Measurements from ENCODE around the gene C2CD2. TPM values are rescaled to one million over a fixed set of nuclear protein-coding genes. Genes with fewer than 3 reads are reported as not detected.

Gene C2CD2
- total and polyA plus RNA-seq, 10 of the 15 experiments (the other 5 are each of a cell fraction or from before 2014, with no cell fraction given) = 2.2 to 30.9 (median 9.9) TPM

- Histone ChIP-seq H3K27ac (ENCODE audit: control insufficient read depth, insufficient read depth) (no peak overlapping the region), H4K20me1 (ENCODE audit: control insufficient read depth, insufficient read depth) (no peaks in the 10 kb centered on the region), H3K9me3 (replicated peaks; ENCODE audit: control insufficient read depth, insufficient read depth, low read length) (no peaks in the 10 kb centered on the region), H3K4me2 (ENCODE audit: control insufficient read depth, insufficient read depth) (no peak overlapping the region), H3K9ac (ENCODE audit: control insufficient read depth, insufficient read depth, low read length) (no peak overlapping the region), H2AFZ (ENCODE audit: control insufficient read depth, low read depth, low read length) (no peak overlapping the region), H3K79me2 (ENCODE audit: control insufficient read depth, insufficient read depth, low read length) (peaks cover 12% of the 10 kb centered on the region), H3K4me1 (ENCODE audit: control insufficient read depth, insufficient read depth, low read length) (no peaks in the 10 kb centered on the region), H3K36me3 (ENCODE audit: control insufficient read depth in 2 of 2, insufficient read depth in 2 of 2, low read length in 1 of 2) (peaks cover 0 to 4% of the 10 kb centered on the region in 2 experiments), H3K27me3 (replicated peaks in 1 of 2; ENCODE audit: control insufficient read depth in 2 of 2, insufficient read depth in 2 of 2, low read length in 1 of 2) (no peaks in the 10 kb centered on the region), H3K4me3 (no peak overlapping the region)
- FAIRE-seq = no peak
- ChIA-PET CTCF (no interaction called here), RAD21 (ENCODE audit: unreplicated experiment) (no interaction called here), SMC1A (ENCODE audit: uncharacterized antibody, unreplicated experiment) (interaction anchor here (0.7 kb wide), 1 partner anchor 17 kb away, joined by 3 read pairs; no protein-coding TSS in a partner anchor), POLR2A (interaction anchor here (0.7 kb wide), 1 partner anchor 10 kb away, joined by 3 read pairs; no protein-coding TSS in a partner anchor)
- intact Hi-C loops (cut with micrococcal nuclease; ENCODE audit: unreplicated experiment) = no loop called here
- in situ Hi-C loops (cut with MboI) = no loop called here
- BruUV-seq (replicated peaks) = no TSS peak
- ATAC-seq = no peak
- 90% methylated on average over 12 of the region's 12 CpGs for WGBS (ENCODE audit: insufficient coverage, insufficient replicate concordance, low lambda C conversion rate, missing lambda C conversion rate)
- no peak for DNase-seq (ENCODE audit: low read depth, low spot score)
- TF ChIP-seq ZNF592 (IDR thresholded peaks at IDR 0.05) (no peak), RB1 (IDR thresholded peaks at IDR 0.05; ENCODE audit: borderline replicate concordance) (no peak), MYC (IDR thresholded peaks at IDR 0.05; ENCODE audit: insufficient read depth, insufficient read length, insufficient replicate concordance, low read length, severe bottlenecking) (no peak), TBL1XR1 (IDR thresholded peaks at IDR 0.05; ENCODE audit: low read depth, low read length) (no peak), ASH2L (IDR thresholded peaks at IDR 0.05; ENCODE audit: borderline replicate concordance, low read depth) (no peak), BMI1 (IDR thresholded peaks at IDR 0.05; ENCODE audit: borderline replicate concordance) (no peak), TCF7 (IDR thresholded peaks at IDR 0.05; ENCODE audit: borderline replicate concordance) (no peak), ZBTB4 (CRISPR knock-in tag; IDR thresholded peaks at IDR 0.05) (no peak), NRF1 (conservative IDR thresholded peaks at IDR 0.05; ENCODE audit: low read depth, low read length) (no peak), POU2F2 (IDR thresholded peaks at IDR 0.05; ENCODE audit: borderline replicate concordance, low read depth, low read length) (no peak), GABPA (IDR thresholded peaks at IDR 0.05; ENCODE audit: low read depth) (no peak), SIX5 (IDR thresholded peaks at IDR 0.05; ENCODE audit: low read depth, low read length, severe bottlenecking) (no peak)
- TF ChIP-seq, protein P1, sequence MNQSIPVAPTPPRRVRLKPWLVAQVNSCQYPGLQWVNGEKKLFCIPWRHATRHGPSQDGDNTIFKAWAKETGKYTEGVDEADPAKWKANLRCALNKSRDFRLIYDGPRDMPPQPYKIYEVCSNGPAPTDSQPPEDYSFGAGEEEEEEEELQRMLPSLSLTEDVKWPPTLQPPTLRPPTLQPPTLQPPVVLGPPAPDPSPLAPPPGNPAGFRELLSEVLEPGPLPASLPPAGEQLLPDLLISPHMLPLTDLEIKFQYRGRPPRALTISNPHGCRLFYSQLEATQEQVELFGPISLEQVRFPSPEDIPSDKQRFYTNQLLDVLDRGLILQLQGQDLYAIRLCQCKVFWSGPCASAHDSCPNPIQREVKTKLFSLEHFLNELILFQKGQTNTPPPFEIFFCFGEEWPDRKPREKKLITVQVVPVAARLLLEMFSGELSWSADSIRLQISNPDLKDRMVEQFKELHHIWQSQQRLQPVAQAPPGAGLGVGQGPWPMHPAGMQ (IDR thresholded peaks at IDR 0.05; ENCODE audit: borderline replicate concordance) = no peak
These were observed 11.9 kb downstream of the C2CD2 start for GRCh38 chr21:41941941-41942340.

All from GM12878 (cell line).